ENCODE measurements around the gene C14orf119. TPM values are rescaled to one million over a fixed set of nuclear protein-coding genes. Genes with fewer than 3 reads are reported as not detected.

The C14orf119 gene
- total and polyA plus RNA-seq, 9 of the 15 experiments (the other 6 are each of a cell fraction or from before 2014, with no cell fraction given): 36.7 to 251 (median 51.8) TPM

DNA sequence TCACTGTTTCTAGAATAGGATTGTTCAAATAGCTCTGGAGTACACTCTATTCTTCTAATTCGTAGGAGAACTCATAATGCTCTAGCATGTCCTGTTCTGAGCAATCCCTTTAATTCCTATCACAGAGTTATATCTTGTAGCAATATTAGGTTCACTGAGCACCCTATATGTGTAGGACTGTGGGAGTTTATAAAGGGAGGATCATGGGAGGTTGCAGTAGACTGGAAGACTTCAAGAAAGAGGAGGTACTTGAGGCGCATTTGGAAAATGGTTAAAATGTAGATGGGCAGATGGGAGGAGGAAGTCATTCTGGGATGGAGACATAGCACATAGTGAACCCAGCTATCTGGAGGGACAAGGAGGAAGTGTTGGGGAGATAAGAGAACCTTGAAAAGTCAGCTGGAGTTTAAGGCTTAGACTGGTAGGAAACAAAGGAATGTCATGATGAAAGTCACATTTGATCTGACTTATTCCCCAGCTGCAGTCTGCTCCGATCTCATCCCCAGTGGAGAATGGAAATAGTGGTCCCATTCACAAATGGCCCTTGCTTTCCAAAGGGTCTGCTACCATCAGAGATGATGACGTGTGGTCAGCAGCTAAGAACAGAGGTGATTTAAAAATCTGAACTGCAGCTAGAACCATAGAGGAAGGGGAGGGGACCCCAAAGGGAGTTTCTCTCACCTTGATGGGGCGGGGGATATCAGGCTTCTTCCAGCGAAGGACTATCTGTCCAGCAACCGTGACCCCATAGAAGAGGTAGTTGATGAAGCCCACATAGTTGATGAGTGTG lies 33.9 kb downstream of the C14orf119 start (continued):
- TF ChIP-seq, protein P1, sequence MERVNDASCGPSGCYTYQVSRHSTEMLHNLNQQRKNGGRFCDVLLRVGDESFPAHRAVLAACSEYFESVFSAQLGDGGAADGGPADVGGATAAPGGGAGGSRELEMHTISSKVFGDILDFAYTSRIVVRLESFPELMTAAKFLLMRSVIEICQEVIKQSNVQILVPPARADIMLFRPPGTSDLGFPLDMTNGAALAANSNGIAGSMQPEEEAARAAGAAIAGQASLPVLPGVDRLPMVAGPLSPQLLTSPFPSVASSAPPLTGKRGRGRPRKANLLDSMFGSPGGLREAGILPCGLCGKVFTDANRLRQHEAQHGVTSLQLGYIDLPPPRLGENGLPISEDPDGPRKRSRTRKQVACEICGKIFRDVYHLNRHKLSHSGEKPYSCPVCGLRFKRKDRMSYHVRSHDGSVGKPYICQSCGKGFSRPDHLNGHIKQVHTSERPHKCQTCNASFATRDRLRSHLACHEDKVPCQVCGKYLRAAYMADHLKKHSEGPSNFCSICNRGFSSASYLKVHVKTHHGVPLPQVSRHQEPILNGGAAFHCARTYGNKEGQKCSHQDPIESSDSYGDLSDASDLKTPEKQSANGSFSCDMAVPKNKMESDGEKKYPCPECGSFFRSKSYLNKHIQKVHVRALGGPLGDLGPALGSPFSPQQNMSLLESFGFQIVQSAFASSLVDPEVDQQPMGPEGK (CRISPR knock-in tag; IDR thresholded peaks at IDR 0.05; ENCODE audit: borderline replicate concordance): no peak
- TF ChIP-seq, protein P2, sequence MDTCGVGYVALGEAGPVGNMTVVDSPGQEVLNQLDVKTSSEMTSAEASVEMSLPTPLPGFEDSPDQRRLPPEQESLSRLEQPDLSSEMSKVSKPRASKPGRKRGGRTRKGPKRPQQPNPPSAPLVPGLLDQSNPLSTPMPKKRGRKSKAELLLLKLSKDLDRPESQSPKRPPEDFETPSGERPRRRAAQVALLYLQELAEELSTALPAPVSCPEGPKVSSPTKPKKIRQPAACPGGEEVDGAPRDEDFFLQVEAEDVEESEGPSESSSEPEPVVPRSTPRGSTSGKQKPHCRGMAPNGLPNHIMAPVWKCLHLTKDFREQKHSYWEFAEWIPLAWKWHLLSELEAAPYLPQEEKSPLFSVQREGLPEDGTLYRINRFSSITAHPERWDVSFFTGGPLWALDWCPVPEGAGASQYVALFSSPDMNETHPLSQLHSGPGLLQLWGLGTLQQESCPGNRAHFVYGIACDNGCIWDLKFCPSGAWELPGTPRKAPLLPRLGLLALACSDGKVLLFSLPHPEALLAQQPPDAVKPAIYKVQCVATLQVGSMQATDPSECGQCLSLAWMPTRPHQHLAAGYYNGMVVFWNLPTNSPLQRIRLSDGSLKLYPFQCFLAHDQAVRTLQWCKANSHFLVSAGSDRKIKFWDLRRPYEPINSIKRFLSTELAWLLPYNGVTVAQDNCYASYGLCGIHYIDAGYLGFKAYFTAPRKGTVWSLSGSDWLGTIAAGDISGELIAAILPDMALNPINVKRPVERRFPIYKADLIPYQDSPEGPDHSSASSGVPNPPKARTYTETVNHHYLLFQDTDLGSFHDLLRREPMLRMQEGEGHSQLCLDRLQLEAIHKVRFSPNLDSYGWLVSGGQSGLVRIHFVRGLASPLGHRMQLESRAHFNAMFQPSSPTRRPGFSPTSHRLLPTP (IDR thresholded peaks at IDR 0.05; ENCODE audit: borderline replicate concordance, extremely low read depth, insufficient read length): no peak
- TF ChIP-seq MAFF (IDR thresholded peaks at IDR 0.05; ENCODE audit: low read length) (no peak), POLR2G (IDR thresholded peaks at IDR 0.05; ENCODE audit: low read depth, low read length) (no peak), ZNF696 (CRISPR knock-in tag; conservative IDR thresholded peaks at IDR 0.05) (0 out of 2 replicates have a peak, but pooled peaks have one; percentile 71), EGR1 (conservative IDR thresholded peaks at IDR 0.05) (no peak), MAFK (IDR thresholded peaks at IDR 0.05; ENCODE audit: low read length) (no peak), YY1 (IDR thresholded peaks at IDR 0.05; ENCODE audit: borderline replicate concordance in 1 of 3, control insufficient read depth in 1 of 3, extremely low read depth in 1 of 3, insufficient read depth in 3 of 3, insufficient read length in 1 of 3, insufficient replicate concordance in 2 of 3, low read depth in 1 of 3, low read length in 2 of 3) (no peak), NEUROD1 (IDR thresholded peaks at IDR 0.05; ENCODE audit: borderline replicate concordance, low read depth, low read length, partially characterized antibody) (no peak), POLR2H (tag; IDR thresholded peaks at IDR 0.05; ENCODE audit: low read depth) (no peak), MAFG (tag; conservative IDR thresholded peaks at IDR 0.05) (no peak), HCFC1 (IDR thresholded peaks at IDR 0.05; ENCODE audit: low read depth, low read length) (no peak), MEF2A (IDR thresholded peaks at IDR 0.05; ENCODE audit: control insufficient read depth, low read depth, low read length) (no peak)
- TF ChIP-seq, protein P3, sequence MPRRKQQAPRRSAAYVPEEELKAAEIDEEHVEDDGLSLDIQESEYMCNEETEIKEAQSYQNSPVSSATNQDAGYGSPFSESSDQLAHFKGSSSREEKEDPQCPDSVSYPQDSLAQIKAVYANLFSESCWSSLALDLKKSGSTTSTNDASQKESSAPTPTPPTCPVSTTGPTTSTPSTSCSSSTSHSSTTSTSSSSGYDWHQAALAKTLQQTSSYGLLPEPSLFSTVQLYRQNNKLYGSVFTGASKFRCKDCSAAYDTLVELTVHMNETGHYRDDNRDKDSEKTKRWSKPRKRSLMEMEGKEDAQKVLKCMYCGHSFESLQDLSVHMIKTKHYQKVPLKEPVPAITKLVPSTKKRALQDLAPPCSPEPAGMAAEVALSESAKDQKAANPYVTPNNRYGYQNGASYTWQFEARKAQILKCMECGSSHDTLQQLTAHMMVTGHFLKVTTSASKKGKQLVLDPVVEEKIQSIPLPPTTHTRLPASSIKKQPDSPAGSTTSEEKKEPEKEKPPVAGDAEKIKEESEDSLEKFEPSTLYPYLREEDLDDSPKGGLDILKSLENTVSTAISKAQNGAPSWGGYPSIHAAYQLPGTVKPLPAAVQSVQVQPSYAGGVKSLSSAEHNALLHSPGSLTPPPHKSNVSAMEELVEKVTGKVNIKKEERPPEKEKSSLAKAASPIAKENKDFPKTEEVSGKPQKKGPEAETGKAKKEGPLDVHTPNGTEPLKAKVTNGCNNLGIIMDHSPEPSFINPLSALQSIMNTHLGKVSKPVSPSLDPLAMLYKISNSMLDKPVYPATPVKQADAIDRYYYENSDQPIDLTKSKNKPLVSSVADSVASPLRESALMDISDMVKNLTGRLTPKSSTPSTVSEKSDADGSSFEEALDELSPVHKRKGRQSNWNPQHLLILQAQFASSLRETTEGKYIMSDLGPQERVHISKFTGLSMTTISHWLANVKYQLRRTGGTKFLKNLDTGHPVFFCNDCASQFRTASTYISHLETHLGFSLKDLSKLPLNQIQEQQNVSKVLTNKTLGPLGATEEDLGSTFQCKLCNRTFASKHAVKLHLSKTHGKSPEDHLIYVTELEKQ (CRISPR knock-in tag; IDR thresholded peaks at IDR 0.05): no peak
- TF ChIP-seq, protein P4, sequence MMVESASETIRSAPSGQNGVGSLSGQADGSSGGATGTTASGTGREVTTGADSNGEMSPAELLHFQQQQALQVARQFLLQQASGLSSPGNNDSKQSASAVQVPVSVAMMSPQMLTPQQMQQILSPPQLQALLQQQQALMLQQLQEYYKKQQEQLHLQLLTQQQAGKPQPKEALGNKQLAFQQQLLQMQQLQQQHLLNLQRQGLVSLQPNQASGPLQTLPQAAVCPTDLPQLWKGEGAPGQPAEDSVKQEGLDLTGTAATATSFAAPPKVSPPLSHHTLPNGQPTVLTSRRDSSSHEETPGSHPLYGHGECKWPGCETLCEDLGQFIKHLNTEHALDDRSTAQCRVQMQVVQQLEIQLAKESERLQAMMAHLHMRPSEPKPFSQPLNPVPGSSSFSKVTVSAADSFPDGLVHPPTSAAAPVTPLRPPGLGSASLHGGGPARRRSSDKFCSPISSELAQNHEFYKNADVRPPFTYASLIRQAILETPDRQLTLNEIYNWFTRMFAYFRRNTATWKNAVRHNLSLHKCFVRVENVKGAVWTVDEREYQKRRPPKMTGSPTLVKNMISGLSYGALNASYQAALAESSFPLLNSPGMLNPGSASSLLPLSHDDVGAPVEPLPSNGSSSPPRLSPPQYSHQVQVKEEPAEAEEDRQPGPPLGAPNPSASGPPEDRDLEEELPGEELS (CRISPR knock-in tag; IDR thresholded peaks at IDR 0.05; ENCODE audit: borderline replicate concordance): no peak

Measured in K562 (cell line).